ENCODE results near the gene SNRNP200. TPM values are rescaled to one million over a fixed set of nuclear protein-coding genes. Genes with fewer than 3 reads are reported as not detected.
"Not testable (repeated sequence)": the region's sequence is repeated elsewhere in the genome, so short reads cannot be mapped to it uniquely, and the experiment has no call there.

Gene SNRNP200
- total and polyA plus RNA-seq, 4 experiments from 2014 or later = 53.6 to 227 (median 155) TPM

GRCh38 chr2:96258166-96259022, 47.0 kb downstream of the SNRNP200 start:
- Mint-ChIP-seq H3K4me3 (no peak overlapping the region), H3K27ac (peak overlapping the region in 6 of 7 donors; percentile 22 to 68 (median 59)), H3K36me3 (peaks cover 26 to 73% of the 10 kb centered on the region in 2 donors), H3K9me3 (no peaks in the 10 kb centered on the region), H3K27me3 (no peaks in the 10 kb centered on the region), H3K4me1 (peaks cover 23 to 74% (median 55%) of the 10 kb centered on the region in 4 donors)
- Histone ChIP-seq H3K36me3 (ENCODE audit: insufficient read depth, low read length) (peaks cover 31% of the 10 kb centered on the region), H3K27me3 (ENCODE audit: insufficient read depth, low read length) (no peaks in the 10 kb centered on the region), H3K4me3 (ENCODE audit: low read length in 2 of 2) (no peak overlapping the region), H3K4me1 (ENCODE audit: insufficient read depth, low read length) (peaks cover 58% of the 10 kb centered on the region), H3K27ac (ENCODE audit: low read depth, low read length) (no peak overlapping the region), H3K9me3 (ENCODE audit: control insufficient read depth in 1 of 2, low read length in 2 of 2) (no peaks in the 10 kb centered on the region)
- no peak for DNase-seq
- intact Hi-C loops (cut with micrococcal nuclease) = no loop called here
- POLR2A ChIA-PET (ENCODE audit: partially characterized antibody) = interaction anchor here (2.2 kb wide), 1 partner anchor 50 kb away, joined by 10 read pairs; the partner anchor contains the start of gene STARD7
- CTCF ChIA-PET (ENCODE audit: partially characterized antibody) = interaction anchor here (1.6 to 2.2 kb wide), 2 partner anchors 84 to 117 kb away, joined by 3 to 6 read pairs; no protein-coding TSS in a partner anchor

GRCh38 chr2:96257744-96258143, 47.6 kb downstream of the SNRNP200 start:
- not testable (repeated sequence) for H3K27me3 Mint-ChIP-seq

GRCh38 chr2:96256611-96257113, 48.7 kb downstream of the SNRNP200 start:
- no peaks in the 10 kb centered on the region for H3K9me3 Mint-ChIP-seq
- Histone ChIP-seq H3K27ac (ENCODE audit: low read depth, low read length) (no peak overlapping the region), H3K4me1 (ENCODE audit: insufficient read depth, low read length) (peaks cover 48% of the 10 kb centered on the region), H3K4me3 (ENCODE audit: low read length in 2 of 2) (no peak overlapping the region), H3K27me3 (ENCODE audit: insufficient read depth, low read length) (no peaks in the 10 kb centered on the region), H3K36me3 (ENCODE audit: insufficient read depth, low read length) (peaks cover 47% of the 10 kb centered on the region), H3K9me3 (ENCODE audit: control insufficient read depth in 1 of 2, low read length in 2 of 2) (no peaks in the 10 kb centered on the region)
- H3K36me3 Mint-ChIP-seq = peaks cover 34 to 80% of the 10 kb centered on the region in 2 donors
- DNase-seq = no peak
- H3K27me3 Mint-ChIP-seq = no peaks in the 10 kb centered on the region
- H3K4me1 Mint-ChIP-seq = peaks cover 19 to 58% (median 43%) of the 10 kb centered on the region in 4 donors
- peak overlapping the region in 4 of 8 donors; percentile 7 to 35 (median 14) for H3K4me3 Mint-ChIP-seq
- intact Hi-C loops (cut with micrococcal nuclease) = no loop called here
- H3K27ac Mint-ChIP-seq = peak overlapping the region; percentile 10 to 86 (median 65)
- CTCF ChIA-PET (ENCODE audit: partially characterized antibody) = no interaction called here
- POLR2A ChIA-PET (ENCODE audit: partially characterized antibody) = interaction anchor here (1.2 kb wide), 2 partner anchors 14 to 48 kb away, joined by 3 read pairs; partner anchors contain the start of gene STARD7

More at GRCh38 chr2:96257744-96258143, 47.6 kb downstream of the SNRNP200 start:
- CTCF ChIA-PET (ENCODE audit: partially characterized antibody); DNase-seq; H3K27ac ChIP-seq (ENCODE audit: low read depth, low read length); H3K4me3 ChIP-seq (ENCODE audit: low read length in 2 of 2); H3K9me3 ChIP-seq (ENCODE audit: control insufficient read depth in 1 of 2, low read length in 2 of 2); intact Hi-C loops (cut with micrococcal nuclease); H3K27me3 ChIP-seq (ENCODE audit: insufficient read depth, low read length); H3K9me3 Mint-ChIP-seq; H3K4me3 Mint-ChIP-seq: not testable (repeated sequence)
- Histone ChIP-seq H3K4me1 (ENCODE audit: insufficient read depth, low read length) (peaks cover 58% of the 10 kb centered on the region), H3K36me3 (ENCODE audit: insufficient read depth, low read length) (peaks cover 38% of the 10 kb centered on the region)
- Mint-ChIP-seq H3K4me1 (peaks cover 22 to 69% (median 50%) of the 10 kb centered on the region in 4 donors), H3K27ac (peak overlapping the region in 4 of 7 donors; percentile 29 to 66 (median 48)), H3K36me3 (peaks cover 28 to 76% of the 10 kb centered on the region in 2 donors)
- POLR2A ChIA-PET (ENCODE audit: partially characterized antibody) = interaction anchor here (1.2 kb wide), 2 partner anchors 15 to 49 kb away, joined by 3 read pairs; partner anchors contain the start of gene STARD7

- Histone ChIP-seq H3K27me3 (ENCODE audit: insufficient read depth, low read length) (no peaks in the 10 kb centered on the region), H3K4me1 (ENCODE audit: insufficient read depth, low read length) (peaks cover 27% of the 10 kb centered on the region), H3K9me3 (ENCODE audit: control insufficient read depth in 1 of 2, low read length in 2 of 2) (no peaks in the 10 kb centered on the region), H3K4me3 (ENCODE audit: low read length in 2 of 2) (no peak overlapping the region), H3K36me3 (ENCODE audit: insufficient read depth, low read length) (peaks cover 41% of the 10 kb centered on the region), H3K27ac (ENCODE audit: low read depth, low read length) (no peak overlapping the region)
- DNase-seq = no peak
- CTCF ChIA-PET (ENCODE audit: partially characterized antibody) = no interaction called here
- Mint-ChIP-seq H3K27me3 (no peaks in the 10 kb centered on the region), H3K4me1 (peaks cover 10 to 37% (median 27%) of the 10 kb centered on the region in 4 donors), H3K36me3 (peaks cover 33 to 70% of the 10 kb centered on the region in 2 donors), H3K27ac (peak overlapping the region in 3 of 7 donors; percentile 41 to 60 (median 48)), H3K4me3 (no peak overlapping the region), H3K9me3 (no peaks in the 10 kb centered on the region)
- intact Hi-C loops (cut with micrococcal nuclease) = no loop called here
- POLR2A ChIA-PET (ENCODE audit: partially characterized antibody) = interaction anchor here (0.8 kb wide), 1 partner anchor 12 kb away, joined by 4 read pairs; no protein-coding TSS in a partner anchor
These were observed 50.8 kb downstream of the SNRNP200 start for GRCh38 chr2:96254571-96254970.

- CTCF ChIA-PET (ENCODE audit: partially characterized antibody) = no interaction called here
- H3K27ac ChIP-seq (ENCODE audit: low read depth, low read length) = no peak overlapping the region
- Mint-ChIP-seq H3K4me3 (no peak overlapping the region), H3K27ac (no peak overlapping the region), H3K36me3 (peaks cover 33 to 57% of the 10 kb centered on the region in 2 donors), H3K27me3 (no peaks in the 10 kb centered on the region), H3K4me1 (peaks cover 7 to 22% (median 16%) of the 10 kb centered on the region in 4 donors), H3K9me3 (no peaks in the 10 kb centered on the region)
- peaks cover 41% of the 10 kb centered on the region for H3K36me3 ChIP-seq (ENCODE audit: insufficient read depth, low read length)
- POLR2A ChIA-PET (ENCODE audit: partially characterized antibody) = interaction anchor here (1.6 kb wide), 1 partner anchor 11 kb away, joined by 4 read pairs; no protein-coding TSS in a partner anchor
- intact Hi-C loops (cut with micrococcal nuclease) = no loop called here
- DNase-seq = no peak
- no peaks in the 10 kb centered on the region for H3K27me3 ChIP-seq (ENCODE audit: insufficient read depth, low read length)
- H3K4me3 ChIP-seq (ENCODE audit: low read length in 2 of 2) = no peak overlapping the region
- H3K9me3 ChIP-seq (ENCODE audit: control insufficient read depth in 1 of 2, low read length in 2 of 2) = no peaks in the 10 kb centered on the region
- H3K4me1 ChIP-seq (ENCODE audit: insufficient read depth, low read length) = peaks cover 11% of the 10 kb centered on the region
These were observed 52.3 kb downstream of the SNRNP200 start for GRCh38 chr2:96253006-96253405.

- no peaks in the 10 kb centered on the region for H3K27me3 Mint-ChIP-seq
- POLR2A ChIA-PET (ENCODE audit: partially characterized antibody) = interaction anchor here (1.6 kb wide), 1 partner anchor 10 kb away, joined by 4 read pairs; no protein-coding TSS in a partner anchor
- intact Hi-C loops (cut with micrococcal nuclease) = no loop called here
These were observed 52.8 kb downstream of the SNRNP200 start for GRCh38 chr2:96252526-96252925.

More at GRCh38 chr2:96252526-96252925, 52.8 kb downstream of the SNRNP200 start:
- peak overlapping the region in 3 of 7 donors; percentile 60 to 87 (median 68) for H3K27ac Mint-ChIP-seq
- Histone ChIP-seq H3K4me3 (ENCODE audit: low read length in 2 of 2) (no peak overlapping the region), H3K36me3 (ENCODE audit: insufficient read depth, low read length) (peaks cover 41% of the 10 kb centered on the region), H3K4me1 (ENCODE audit: insufficient read depth, low read length) (peaks cover 6% of the 10 kb centered on the region), H3K27ac (ENCODE audit: low read depth, low read length) (no peak overlapping the region), H3K9me3 (ENCODE audit: control insufficient read depth in 1 of 2, low read length in 2 of 2) (no peaks in the 10 kb centered on the region), H3K27me3 (ENCODE audit: insufficient read depth, low read length) (no peaks in the 10 kb centered on the region)
- CTCF ChIA-PET (ENCODE audit: partially characterized antibody) = no interaction called here
- peaks cover 33 to 57% of the 10 kb centered on the region in 2 donors for H3K36me3 Mint-ChIP-seq
- H3K4me1 Mint-ChIP-seq = peaks cover 8 to 20% (median 16%) of the 10 kb centered on the region in 4 donors
- no peaks in the 10 kb centered on the region for H3K9me3 Mint-ChIP-seq
- no peak for DNase-seq
- peak overlapping the region in 1 of 8 donors; percentile 11 for H3K4me3 Mint-ChIP-seq

All from CD4-positive, alpha-beta memory T cell (primary cell).